Smooth muscle cell (in vitro differentiated cells): ENCODE results near the gene ARRB1. TPM values are rescaled to one million over a fixed set of nuclear protein-coding genes. Genes with fewer than 3 reads are reported as not detected.

Experiments
- DNase-seq: peaks from one replicate; lab custom pipeline; 2025; ENCODE audit not compliant: unreplicated experiment; lab: John Stamatoyannopoulos, UW
- H2AFZ ChIP-seq: fragments of 200-600 bp; sonication (generic); 2 replicates; pipeline ENCODE4 v1.6.0; 2016; ENCODE audit warnings: antibody characterized with exemption, low read depth, mild to moderate bottlenecking
- H3F3A ChIP-seq: fragments of 200-600 bp; sonication (generic); 2 replicates; pipeline ENCODE4 v1.6.0; 2017; ENCODE audit warnings: antibody characterized with exemption, low read depth
- H3K27ac ChIP-seq: fragments of 200-600 bp; sonication (generic); 2 replicates; pipeline ENCODE4 v1.5.1; 2016; ENCODE audit warnings: low read depth, mild to moderate bottlenecking
- H3K27me3 ChIP-seq: fragments of 200-600 bp; sonication (generic); 2 replicates; pipeline ENCODE4 v1.6.1; 2016; ENCODE audit warnings: low read depth, mild to moderate bottlenecking
- H3K36me3 ChIP-seq: fragments of 200-600 bp; sonication (generic); 2 replicates; pipeline ENCODE4 v1.5.1; 2016; ENCODE audit warnings: low read depth
- H3K4me1 ChIP-seq: fragments of 200-600 bp; sonication (generic); 2 replicates; pipeline ENCODE4 v1.5.1; 2016; ENCODE audit warnings: low read depth
- H3K4me2 ChIP-seq: fragments of 200-600 bp; sonication (generic); 2 replicates; pipeline ENCODE4 v1.6.0; 2016; ENCODE audit warnings: mild to moderate bottlenecking
- H3K4me3 ChIP-seq: fragments of 200-600 bp; sonication (generic); 2 replicates; pipeline ENCODE4 v1.5.1; 2016; ENCODE audit warnings: mild to moderate bottlenecking
- H3K79me2 ChIP-seq: fragments of 200-600 bp; sonication (generic); 2 replicates; pipeline ENCODE4 v1.6.0; 2016; ENCODE audit warnings: low read depth, mild to moderate bottlenecking
- H3K9ac ChIP-seq: fragments of 200-600 bp; sonication (generic); 2 replicates; pipeline ENCODE4 v1.6.0; 2016; ENCODE audit warnings: low read depth
- H3K9me3 ChIP-seq: fragments of 200-600 bp; sonication (generic); replicated peaks from 2 replicates; pipeline ENCODE4 v1.5.1; 2016; ENCODE audit warnings: low read depth
- H4K20me1 ChIP-seq: fragments of 200-600 bp; sonication (generic); 2 replicates; pipeline ENCODE4 v1.6.0; 2016; ENCODE audit warnings: low read depth
- CTCF ChIP-seq: fragments of 200-600 bp; sonication (generic); IDR thresholded peaks from 2 replicates; pipeline ENCODE4 v1.5.1; 2017; ENCODE audit warnings: borderline replicate concordance, mild to moderate bottlenecking, antibody characterized with exemption; ENCODE audit not compliant: insufficient read depth, poor library complexity, severe bottlenecking
- WGBS: methylation state at CpG from one replicate; pipeline ENCODE4 v1.1.7; 2016; ENCODE audit warnings: low lambda C conversion rate; 5-methylcytosine and 5-hydroxymethylcytosine counted together
- polyA plus RNA-seq: library from polyadenylated mRNA; unstranded; fragments of >200 nt; fragmentation: Nextera tagmentation; extraction: Ambion mirVana; gene quantifications from 2 replicates; pipeline ENCODE4 v1.2.1, GENCODE V29; 2016
- total RNA-seq: library from RNA; depleted of rRNA; stranded (reverse); fragments of >200 nt; gene quantifications from 2 replicates; pipeline ENCODE4 v1.2.3, GENCODE V29; 2014

Gene ARRB1
- total and polyA plus RNA-seq, 2 experiments from 2014 or later: 4.6 to 16.9 TPM

- Histone ChIP-seq H3K9me3 (no peaks in the 10 kb centered on the region), H3K4me1 (no peaks in the 10 kb centered on the region), H3K79me2 (no peaks in the 10 kb centered on the region), H3K27me3 (peaks cover 13% of the 10 kb centered on the region), H3K9ac (no peak overlapping the region), H3K27ac (no peak overlapping the region), H3F3A (no peaks in the 10 kb centered on the region), H4K20me1 (no peaks in the 10 kb centered on the region), H3K4me2 (no peak overlapping the region), H3K36me3 (no peaks in the 10 kb centered on the region), H3K4me3 (no peak overlapping the region), H2AFZ (no peak overlapping the region)
- WGBS: 40% methylated on average over 11 of the region's 11 CpGs
- no peak for DNase-seq
- TF ChIP-seq CTCF: no peak
These were observed 102.6 kb downstream of the ARRB1 start for GRCh38 chr11:75248924-75249256.

GRCh38 chr11:75246671-75247350, 104.7 kb downstream of the ARRB1 start:
- no peaks in the 10 kb centered on the region for H3F3A ChIP-seq
- no peak overlapping the region for H3K4me3 ChIP-seq
- no peak overlapping the region for H3K4me2 ChIP-seq
- peaks cover 31% of the 10 kb centered on the region for H3K27me3 ChIP-seq
- 88% methylated on average over 11 of the region's 11 CpGs for WGBS
- H3K27ac ChIP-seq: no peak overlapping the region
- H3K9me3 ChIP-seq: no peaks in the 10 kb centered on the region
- no peaks in the 10 kb centered on the region for H3K4me1 ChIP-seq
- H4K20me1 ChIP-seq: no peaks in the 10 kb centered on the region
- no peaks in the 10 kb centered on the region for H3K79me2 ChIP-seq
- TF ChIP-seq CTCF: no peak
- DNase-seq: no peak
- no peak overlapping the region for H2AFZ ChIP-seq
- H3K36me3 ChIP-seq: no peaks in the 10 kb centered on the region
- no peak overlapping the region for H3K9ac ChIP-seq

- H3K79me2 ChIP-seq: no peaks in the 10 kb centered on the region
- no peaks in the 10 kb centered on the region for H4K20me1 ChIP-seq
- H3K4me2 ChIP-seq: no peak overlapping the region
- H3K4me1 ChIP-seq: no peaks in the 10 kb centered on the region
- no peaks in the 10 kb centered on the region for H3K36me3 ChIP-seq
- H3K27ac ChIP-seq: no peak overlapping the region
- no peak overlapping the region for H3K9ac ChIP-seq
- no peak for TF ChIP-seq CTCF
- H3K9me3 ChIP-seq: no peaks in the 10 kb centered on the region
- H3F3A ChIP-seq: no peaks in the 10 kb centered on the region
- peaks cover 31% of the 10 kb centered on the region for H3K27me3 ChIP-seq
- 91% methylated on average over 7 of the region's 7 CpGs for WGBS
- no peak overlapping the region for H2AFZ ChIP-seq
- no peak for DNase-seq
- no peak overlapping the region for H3K4me3 ChIP-seq
These were observed 105.3 kb downstream of the ARRB1 start for GRCh38 chr11:75246006-75246670.
